K562 treated with DMSO at 1 percent for 48 hours (cell line): ENCODE results near the gene OR1I1. TPM values are rescaled to one million over a fixed set of nuclear protein-coding genes. Genes with fewer than 3 reads are reported as not detected.

Source experiments
- total RNA-seq: library from RNA; unstranded; fragments of 300-600 nt; gene quantifications from 2 replicates; pipeline ENCODE4 v1.2.3, GENCODE V29; 2022; ENCODE audit warnings: low replicate concordance; ENCODE audit errors: extremely low read depth

The OR1I1 gene
- not detected in 2 replicates for total RNA-seq

GRCh38 chr19:15081911-15082310 lies at the start of gene OR1I1:
OR1I1 (plus strand) TSS chr19:15082211; CDS start chr19:15087066, 4,855 bp downstream.

GRCh38 chr19:15048885-15049541 lies 33.0 kb upstream of the OR1I1 start, which contains the start of gene CASP14:
CASP14 (plus strand) TSS chr19:15049480; CDS start chr19:15052252, 2,772 bp downstream.

GRCh38 chr19:15107061-15108010 lies 25.3 kb downstream of the OR1I1 start, which contains the start of gene SYDE1:
SYDE1 (plus strand) TSS chr19:15107401; CDS start chr19:15107434, 33 bp downstream.

Other genes with a start within 250 kb of the OR1I1 start
- not detected in 2 replicates for gene OR7A5, start 247.0 kb upstream of the OR1I1 start, total RNA-seq
- gene OR7C1, start 247.0 kb upstream of the OR1I1 start, total RNA-seq = not detected in 2 replicates
- gene OR7A10, start 233.3 kb upstream of the OR1I1 start, total RNA-seq = not detected in 2 replicates
- not detected in 2 replicates for gene OR7A17, start 196.1 kb upstream of the OR1I1 start, total RNA-seq
- gene OR7C2, start 140.7 kb upstream of the OR1I1 start, total RNA-seq = not detected in 2 replicates
- not detected in 2 replicates for gene SLC1A6, start 102.3 kb upstream of the OR1I1 start, total RNA-seq
- gene CASP14, start 32.7 kb upstream of the OR1I1 start, total RNA-seq = not detected in 2 replicates
- not detected in 2 replicates for gene SYDE1, start 25.2 kb downstream of the OR1I1 start, total RNA-seq
- gene NOTCH3, start 118.8 kb downstream of the OR1I1 start, total RNA-seq = not detected in 2 replicates
- gene EPHX3, start 150.2 kb downstream of the OR1I1 start, total RNA-seq = not detected in 2 replicates